GM12874 (cell line): ENCODE measurements around the gene NFATC2.

ENCODE experiments used
- TF ChIP-seq, protein P1 (sequence below): IDR thresholded peaks from 2 replicates; pipeline ENCODE4 v1.5.1; 2011; ENCODE audit warnings: low read depth, mild to moderate bottlenecking, control low read depth, low read length, moderate library complexity; ENCODE audit not compliant: insufficient read depth

NFATC2 gene

DNA sequence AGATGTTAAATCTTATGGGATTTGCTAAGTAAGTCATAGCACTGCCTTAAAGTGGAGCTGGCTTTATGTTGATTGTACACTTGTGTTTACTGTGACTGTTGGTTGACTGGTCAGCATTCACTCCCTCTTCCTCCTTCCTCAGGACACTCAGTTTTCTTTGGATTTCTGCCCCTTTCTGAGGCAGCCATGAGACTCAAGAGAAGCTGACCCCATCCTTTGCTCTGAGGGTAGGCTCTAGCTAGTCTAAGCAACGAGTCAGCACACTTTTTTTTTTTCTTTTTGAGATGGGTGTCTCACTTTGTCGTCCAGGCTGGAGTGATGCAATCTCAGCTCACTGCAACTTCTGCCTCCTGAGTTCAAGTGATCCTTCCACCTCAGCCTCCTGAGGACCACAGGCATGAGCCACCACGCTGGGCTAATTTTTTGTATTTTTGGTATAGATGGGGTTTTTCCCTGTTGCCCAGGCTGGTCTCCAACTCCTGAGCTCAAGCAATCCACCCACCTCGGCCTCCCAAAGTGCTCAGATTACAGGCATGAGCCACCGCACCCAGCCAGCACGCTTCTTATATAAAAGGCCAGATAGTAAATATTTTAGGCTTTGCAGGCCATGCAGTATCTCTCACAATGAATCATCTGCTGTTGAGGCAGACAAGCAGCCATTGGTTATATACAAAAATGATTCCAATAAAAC, 191.4 kb downstream of the NFATC2 start:
- TF ChIP-seq, protein P1, sequence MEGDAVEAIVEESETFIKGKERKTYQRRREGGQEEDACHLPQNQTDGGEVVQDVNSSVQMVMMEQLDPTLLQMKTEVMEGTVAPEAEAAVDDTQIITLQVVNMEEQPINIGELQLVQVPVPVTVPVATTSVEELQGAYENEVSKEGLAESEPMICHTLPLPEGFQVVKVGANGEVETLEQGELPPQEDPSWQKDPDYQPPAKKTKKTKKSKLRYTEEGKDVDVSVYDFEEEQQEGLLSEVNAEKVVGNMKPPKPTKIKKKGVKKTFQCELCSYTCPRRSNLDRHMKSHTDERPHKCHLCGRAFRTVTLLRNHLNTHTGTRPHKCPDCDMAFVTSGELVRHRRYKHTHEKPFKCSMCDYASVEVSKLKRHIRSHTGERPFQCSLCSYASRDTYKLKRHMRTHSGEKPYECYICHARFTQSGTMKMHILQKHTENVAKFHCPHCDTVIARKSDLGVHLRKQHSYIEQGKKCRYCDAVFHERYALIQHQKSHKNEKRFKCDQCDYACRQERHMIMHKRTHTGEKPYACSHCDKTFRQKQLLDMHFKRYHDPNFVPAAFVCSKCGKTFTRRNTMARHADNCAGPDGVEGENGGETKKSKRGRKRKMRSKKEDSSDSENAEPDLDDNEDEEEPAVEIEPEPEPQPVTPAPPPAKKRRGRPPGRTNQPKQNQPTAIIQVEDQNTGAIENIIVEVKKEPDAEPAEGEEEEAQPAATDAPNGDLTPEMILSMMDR = no peak

DNA sequence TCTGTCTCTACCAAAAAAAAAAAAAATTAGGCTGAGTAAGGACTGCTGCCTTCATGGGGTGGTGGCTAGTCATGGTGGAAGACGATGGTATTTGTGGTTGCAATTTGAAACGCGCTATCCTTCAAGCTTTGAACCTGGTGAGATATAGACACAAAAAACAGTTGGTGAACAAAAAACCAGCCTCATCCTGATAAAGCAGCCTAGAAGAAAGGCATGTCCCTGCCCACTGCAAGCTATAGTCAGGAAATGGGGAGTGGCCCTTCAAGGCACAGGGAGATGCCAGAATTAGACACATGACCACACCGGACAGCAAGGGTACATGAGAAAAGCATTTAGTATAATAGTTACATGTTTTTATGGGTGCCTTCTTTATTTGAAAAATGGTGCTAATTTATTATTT, 193.6 kb downstream of the NFATC2 start:
- TF ChIP-seq, protein P1 = no peak

DNA sequence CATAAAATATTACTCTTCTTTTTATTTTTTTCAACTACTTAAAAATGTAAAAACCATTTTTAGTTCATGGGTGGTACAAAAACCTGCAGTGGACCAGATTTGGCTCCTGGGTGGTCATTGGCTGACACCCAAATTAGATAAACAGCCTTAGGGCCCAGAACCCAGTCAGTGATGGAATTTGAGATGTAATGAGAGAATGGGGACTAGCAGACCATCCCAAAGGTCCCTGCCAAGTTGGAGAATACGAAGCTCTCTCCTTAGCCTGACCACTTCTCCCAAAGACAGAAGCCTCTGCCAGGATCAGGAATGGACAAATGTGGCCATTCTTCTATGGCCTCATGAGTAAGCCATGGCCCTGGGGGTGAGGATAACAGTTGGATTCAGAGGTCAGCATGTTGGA, 194.7 kb downstream of the NFATC2 start:
- TF ChIP-seq, protein P1 = no peak

DNA sequence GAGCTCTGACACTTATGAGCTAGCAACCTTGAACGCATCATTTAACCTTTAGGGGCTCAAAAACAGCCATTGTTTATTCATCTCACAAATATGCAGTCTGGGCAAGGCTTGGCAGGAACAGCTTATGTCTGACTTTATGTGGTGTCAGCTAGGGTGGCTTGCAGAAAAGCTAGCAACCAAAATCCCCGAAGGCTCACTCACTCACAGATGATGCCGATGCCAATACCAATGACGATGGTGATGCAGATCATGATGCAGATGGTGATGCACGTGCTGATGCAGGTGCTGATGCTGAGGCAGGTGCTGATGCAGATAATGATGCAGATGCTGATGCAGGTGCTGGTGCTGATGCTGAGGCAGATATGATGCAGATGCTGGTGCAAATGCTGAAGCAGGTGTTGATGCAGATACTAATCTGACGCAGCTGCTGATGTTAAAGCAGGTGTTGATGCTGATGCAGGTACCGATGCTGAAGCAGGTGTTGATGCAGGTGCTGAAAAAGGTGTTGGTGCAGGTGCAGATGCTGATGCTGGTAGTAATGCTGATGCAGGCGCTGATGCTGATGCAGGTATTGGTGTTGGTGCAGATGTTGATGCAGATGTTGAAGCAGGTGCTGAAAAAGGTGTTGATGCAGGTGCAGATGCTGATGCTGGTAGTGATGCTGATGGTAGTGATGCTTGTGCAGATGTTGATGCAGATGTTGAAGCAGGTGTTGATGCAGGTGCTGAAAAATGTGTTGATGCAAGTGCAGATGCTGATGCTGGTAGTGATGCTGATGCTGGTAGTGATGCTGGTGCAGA, 195.6 kb downstream of the NFATC2 start:
- TF ChIP-seq, protein P1 = no peak

DNA sequence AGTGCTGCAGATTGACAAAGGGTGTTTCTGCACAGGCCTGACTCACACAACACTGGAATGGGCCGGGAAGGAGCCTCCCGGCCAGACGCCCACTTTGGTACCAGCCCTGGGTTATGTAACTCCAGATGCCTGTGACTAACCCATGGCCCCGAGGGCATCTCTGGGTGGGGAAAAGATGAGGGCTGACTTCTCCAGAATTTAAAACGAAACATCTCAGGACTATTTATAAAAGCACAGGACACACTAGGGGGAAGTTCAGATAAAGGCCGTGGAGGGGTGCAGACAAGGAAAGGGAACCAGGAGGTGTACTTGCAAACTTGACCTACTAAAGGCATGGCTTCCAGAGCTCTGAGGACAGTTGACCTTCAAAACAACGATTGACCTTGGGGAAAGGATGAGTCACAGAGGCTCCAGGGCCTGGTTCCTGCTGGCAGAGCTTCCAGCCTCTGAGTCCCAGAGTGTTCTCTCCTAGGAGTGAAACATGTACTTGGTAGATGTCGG, 196.9 kb downstream of the NFATC2 start:
- TF ChIP-seq, protein P1 = no peak

DNA sequence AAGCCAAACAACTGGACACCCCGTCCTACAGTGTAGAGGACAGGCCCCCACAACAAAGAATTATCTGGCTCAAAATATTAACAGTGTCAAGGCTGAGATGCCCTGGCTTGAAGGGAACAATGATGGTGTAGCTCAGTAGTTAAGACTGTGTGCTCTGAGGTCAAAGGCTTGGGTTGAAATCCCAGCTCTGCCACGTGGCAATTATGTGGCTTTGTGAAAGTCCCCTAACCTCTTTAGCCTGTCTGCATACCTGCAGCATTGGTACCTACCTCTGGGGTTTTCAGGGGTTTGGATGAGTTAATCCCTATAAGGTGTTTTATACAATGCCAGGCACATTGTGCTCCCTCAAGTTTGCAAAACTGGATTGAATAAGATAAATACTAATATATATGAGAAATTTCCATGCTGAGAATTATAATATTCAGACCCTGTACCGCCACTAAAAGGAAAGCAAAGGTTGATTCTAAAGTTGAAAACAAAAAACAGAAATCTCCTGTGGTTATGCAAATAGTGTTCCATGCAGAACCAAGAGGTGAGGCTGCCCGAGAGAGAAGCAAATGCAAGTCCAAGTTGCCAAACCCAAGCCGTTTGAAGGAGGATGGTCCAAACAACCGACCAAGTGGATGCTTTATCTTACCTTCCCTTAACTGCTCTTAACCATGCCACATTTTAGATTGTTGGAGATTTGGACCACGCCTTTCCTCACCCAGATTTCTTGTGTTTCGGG, 199.8 kb downstream of the NFATC2 start:
- TF ChIP-seq, protein P1 = no peak

DNA sequence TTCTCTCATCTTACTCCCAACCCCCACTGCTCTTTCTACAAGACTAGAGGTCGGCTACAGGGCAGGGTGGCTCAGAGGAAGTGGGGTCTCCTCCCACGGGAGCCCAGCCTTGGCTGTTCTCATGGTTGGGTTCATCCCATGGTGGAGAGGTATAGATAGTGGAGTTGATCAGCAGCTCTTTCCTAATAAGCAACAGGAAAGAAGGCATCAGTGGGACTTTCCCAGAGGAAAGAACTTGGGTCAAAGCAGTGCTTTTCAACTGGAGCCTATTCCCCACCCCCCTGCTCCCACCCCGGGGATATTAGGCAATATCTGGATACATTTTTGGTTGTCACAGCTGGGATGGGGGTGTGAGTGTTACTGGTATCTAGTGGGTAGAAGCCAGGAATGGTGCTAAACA, 200.9 kb downstream of the NFATC2 start:
- TF ChIP-seq, protein P1 = no peak
